Kidney tubule cell (primary cell): Measurements from ENCODE around the gene BMP6.
"Not testable (repeated sequence)": the region's sequence is repeated elsewhere in the genome, so short reads cannot be mapped to it uniquely, and the experiment has no call there.

Experiments
- DNase-seq: peaks from one replicate; pipeline ENCODE4 v3.0.0-alpha.2; 2018; ENCODE audit warnings: low spot score

The BMP6 gene

GRCh38 chr6:7794509-7794908, 68.6 kb downstream of the BMP6 start:
- DNase-seq: no peak

- DNase-seq: no peak
Observed at GRCh38 chr6:7797386-7797785, 71.5 kb downstream of the BMP6 start.

GRCh38 chr6:7798751-7799150, 72.9 kb downstream of the BMP6 start:
- DNase-seq: peak; percentile 38

DNA sequence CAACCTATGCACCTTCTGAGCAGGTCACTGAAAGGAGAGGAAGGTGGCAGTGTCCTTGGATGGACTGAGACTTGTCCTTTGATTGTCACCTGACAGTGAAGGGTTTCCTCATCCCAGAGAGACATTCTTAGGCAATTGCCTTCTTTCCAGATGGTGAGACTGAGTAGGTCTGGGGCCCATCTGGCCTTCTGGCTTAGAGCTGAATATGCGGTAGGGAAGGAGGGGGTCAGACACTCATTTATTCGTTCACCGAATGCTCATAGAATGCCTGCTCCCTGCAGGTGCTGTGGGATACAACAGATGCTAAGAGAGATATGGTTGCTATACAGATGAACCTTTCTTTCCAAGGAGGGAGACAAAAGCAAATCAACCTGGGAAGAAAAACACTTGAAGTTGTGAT, 76.8 kb downstream of the BMP6 start:
- no peak for DNase-seq

GRCh38 chr6:7803214-7803613, 77.3 kb downstream of the BMP6 start:
- DNase-seq: peak; percentile 70

DNA sequence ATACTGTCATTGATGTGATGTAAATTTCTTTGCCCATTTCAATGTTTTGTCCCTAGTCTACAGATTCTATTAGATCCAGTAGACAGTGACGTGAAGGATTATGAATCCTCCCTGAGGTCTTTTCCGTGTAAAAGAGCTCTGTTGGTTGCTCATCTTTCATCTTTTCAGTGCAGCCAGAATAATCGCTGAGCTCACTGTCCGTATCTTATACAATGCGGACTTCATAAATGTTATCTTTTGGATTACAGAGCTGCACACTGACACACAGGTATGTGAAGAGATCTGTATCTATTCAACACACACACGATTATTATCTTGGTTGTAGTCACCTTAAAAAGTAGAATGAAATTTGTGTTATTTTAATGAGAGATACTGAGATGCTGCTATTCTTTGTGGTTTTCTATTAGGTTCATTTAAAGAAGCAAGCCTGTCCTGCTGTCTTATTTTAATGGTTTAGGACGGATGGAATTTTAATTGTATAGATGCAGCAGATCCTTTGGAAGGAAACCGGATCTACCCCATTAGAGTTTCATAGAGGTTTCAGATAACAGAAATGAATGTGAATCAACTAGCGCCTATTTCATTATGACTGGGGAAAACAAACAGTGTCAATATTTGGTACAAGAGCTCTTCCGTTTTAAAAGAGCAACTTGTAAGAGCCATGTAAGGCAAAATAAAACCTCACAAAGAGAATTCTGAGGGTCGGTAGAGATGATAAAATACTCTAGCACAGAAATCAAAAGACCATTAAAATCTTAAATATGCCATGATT, 79.4 kb downstream of the BMP6 start:
- no peak for DNase-seq

DNA sequence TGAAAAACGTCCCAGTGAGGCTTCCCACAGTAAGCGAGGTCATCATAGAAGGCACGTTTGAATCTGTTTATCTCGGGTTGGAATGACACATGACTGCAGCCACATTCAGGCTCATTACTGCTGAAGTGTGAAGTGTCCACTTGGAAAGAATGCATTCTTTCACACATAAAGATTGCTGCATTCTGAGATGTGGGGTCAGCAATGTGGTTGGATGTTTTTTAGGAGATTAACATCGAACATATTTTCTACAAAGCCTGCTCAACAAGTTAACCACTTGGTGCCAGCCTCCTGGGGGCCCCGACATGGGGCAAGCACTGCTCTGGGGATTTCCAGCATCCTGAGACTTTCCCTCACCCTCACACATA, 79.9 kb downstream of the BMP6 start:
- DNase-seq: peak; percentile 80

DNA sequence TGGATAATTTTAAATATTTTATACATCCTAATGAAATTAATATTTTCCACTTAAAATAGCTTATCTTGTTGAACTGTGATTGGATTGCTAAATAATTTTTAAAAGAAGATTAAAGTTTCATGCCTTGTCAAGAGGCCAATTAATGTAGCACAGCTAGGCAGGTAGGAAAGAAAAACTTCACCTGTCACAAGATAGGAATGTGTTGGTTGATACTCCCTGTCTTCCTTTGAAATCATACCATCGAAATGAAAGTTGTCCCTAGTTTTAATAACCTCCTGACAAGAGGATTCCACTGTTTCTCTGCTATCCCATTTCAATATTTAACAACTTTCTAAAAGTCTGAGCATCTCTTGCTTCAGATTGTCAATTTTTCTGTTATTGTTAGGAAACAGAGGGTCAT, 80.8 kb downstream of the BMP6 start:
- DNase-seq: peak; percentile 60

DNA sequence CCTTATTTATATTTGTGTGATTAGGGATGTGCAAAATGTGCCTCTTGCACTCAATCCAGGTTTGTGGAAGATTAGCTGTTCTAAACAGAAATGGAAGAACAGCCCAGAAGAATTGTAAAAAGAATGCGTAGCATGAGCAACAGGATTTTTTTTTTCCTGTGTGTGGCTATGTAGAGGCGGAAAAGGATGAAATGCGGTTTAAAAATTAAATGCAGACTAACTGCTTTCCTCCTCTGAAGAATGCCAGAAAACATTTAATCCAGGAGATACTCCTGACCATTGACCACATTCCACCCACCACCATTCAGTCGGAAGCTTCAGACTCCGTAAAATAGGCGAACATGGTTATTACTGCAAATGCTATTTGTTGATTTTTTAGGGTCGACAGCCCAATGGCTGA, 83.4 kb downstream of the BMP6 start:
- DNase-seq: peak; percentile 50

- no peak for DNase-seq
Observed at GRCh38 chr6:7811441-7811840, 85.5 kb downstream of the BMP6 start.

DNA sequence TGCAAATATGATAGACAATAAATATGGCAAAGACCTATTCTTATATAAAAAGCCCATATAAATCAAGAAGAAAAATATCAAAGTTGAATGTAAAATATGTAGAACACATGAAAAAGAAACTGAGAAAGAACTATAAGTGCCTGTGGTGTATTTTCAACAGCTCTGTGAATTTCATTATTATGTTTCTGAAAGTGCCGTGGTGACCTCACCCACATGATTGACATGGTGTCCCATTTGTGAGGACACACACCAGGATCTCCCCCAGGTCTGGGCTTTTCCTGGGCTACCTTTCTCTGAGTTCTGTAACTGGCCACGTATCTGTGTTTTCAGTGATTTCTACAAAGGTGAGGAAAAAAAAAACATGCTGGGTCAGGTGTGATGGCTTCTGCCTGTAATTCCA, 86.7 kb downstream of the BMP6 start:
- no peak for DNase-seq

DNA sequence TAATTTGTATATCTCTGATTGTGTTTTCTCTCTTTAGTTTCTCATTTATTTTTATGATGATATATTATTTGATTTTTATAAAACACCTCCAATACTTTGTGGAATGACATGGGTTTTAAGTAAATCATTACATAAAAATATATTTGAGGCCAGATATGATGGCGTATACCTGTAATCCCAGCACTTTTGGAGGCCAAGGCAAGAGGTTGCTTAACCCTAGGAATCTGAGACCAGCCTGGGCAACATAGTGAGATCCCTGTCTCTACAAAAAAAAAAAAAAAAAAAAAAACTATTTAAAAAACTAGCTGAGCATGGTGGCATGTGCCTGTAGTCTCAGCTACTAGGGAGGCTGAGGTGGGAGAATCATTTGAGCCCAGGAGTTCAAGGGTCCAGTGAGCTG, 87.3 kb downstream of the BMP6 start:
- no peak for DNase-seq

DNA sequence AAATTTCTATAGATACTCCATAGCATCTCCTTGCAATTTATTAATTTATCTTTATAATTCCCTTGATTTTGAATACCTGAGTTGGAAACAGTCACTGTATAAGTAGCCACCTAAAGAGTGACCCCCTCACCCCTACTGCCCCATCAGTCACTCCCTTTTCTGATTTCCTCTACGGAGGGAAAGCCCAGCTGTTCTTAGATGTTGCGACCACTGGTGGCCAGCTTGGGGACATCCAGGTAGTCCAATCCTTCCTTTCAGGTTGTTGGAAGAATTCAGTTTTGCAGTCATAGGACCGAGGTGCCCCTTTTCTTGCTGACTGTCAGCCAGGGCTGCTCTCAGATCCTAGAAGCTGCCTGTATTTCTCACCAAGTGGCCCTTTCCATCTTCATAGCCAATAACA, 87.8 kb downstream of the BMP6 start:
- DNase-seq: no peak

DNA sequence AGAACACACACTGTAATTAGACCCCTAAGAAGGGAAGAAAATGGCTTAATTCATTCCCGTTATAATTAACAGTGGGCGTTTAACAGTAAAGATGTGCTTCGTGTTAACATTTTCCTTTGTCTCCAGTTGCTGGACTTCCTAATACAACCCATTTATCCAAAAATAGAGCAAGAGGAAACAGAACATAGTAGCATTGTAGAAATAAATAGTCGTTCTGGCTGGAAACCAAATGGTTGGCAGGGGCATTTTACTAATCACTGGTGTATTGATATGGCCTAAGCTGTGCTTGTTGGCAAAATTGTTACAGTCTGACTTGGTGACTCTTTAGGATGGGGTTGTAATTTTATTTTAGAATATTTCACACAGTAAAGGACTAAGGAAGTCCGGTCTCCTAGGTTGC, 89.8 kb downstream of the BMP6 start:
- no peak for DNase-seq

- DNase-seq: not testable (repeated sequence)
Observed at GRCh38 chr6:7817184-7817583, 91.3 kb downstream of the BMP6 start.

- DNase-seq: no peak
Observed at GRCh38 chr6:7818257-7819214, 92.6 kb downstream of the BMP6 start.

GRCh38 chr6:7819431-7820015, 93.6 kb downstream of the BMP6 start:
- DNase-seq: no peak

DNA sequence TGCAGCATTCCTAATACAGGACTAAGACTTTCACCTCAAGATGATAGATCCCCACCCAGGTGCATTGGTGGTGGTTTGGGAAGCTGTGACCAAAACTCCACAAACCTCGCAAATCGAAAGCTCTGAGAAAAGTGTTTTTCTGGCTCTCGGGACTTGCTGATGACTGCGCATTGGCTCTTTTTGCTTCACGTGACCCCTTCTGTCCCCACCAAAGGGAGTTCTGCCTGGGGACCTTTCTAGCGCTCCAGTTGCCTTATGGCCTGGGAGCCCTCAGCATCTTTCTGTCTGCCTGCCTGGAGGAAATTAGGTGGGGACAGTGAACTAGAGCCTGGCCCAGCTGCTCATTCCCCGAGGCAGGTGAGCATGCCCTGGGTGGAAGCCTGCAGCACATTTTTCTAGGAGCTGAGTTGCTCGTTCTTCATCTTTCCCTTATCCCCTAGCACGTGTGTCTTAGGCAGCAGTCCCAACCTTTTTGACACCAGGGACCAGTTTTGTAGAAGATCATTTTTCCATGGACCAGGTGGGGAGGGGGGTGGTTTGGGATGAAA, 94.5 kb downstream of the BMP6 start:
- DNase-seq: no peak

DNA sequence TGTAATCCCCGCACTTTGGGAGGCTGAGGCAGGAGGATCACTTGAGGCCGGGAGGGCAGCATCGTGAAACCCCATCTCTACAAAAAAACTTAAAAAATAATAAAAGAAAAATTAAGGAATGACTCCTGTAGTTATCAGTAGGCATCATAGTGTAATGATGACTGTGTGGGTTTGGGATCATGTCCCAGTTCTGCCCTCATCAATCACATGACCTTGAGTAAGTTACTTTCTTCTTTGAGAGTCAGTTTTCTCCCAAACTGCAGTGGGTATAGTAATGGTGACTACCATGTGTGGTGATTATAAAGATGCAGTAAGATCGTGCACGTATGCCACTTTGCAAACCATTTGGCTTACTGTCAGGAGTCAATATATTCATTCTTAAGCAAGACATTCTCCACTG, 95.5 kb downstream of the BMP6 start:
- no peak for DNase-seq

DNA sequence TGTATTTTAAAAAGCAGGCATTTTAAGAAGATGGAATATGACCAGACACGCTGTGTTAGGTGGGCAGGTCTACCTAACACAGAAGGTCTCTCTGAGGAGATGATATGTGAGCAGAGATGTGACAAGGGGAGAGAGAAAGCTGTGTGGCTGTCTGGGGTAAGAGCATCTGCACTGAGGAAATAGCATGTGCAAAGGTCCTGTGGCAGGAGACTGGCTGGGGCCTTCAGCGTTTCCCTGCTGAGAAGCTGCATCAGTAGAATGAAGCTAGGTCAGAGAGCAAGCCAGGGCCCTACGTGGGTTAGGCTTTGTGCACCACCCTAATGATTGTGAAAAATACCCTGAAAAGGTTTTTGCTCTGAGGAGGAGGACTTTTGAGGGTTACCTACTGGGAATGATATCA, 97.7 kb downstream of the BMP6 start:
- DNase-seq: no peak

DNA sequence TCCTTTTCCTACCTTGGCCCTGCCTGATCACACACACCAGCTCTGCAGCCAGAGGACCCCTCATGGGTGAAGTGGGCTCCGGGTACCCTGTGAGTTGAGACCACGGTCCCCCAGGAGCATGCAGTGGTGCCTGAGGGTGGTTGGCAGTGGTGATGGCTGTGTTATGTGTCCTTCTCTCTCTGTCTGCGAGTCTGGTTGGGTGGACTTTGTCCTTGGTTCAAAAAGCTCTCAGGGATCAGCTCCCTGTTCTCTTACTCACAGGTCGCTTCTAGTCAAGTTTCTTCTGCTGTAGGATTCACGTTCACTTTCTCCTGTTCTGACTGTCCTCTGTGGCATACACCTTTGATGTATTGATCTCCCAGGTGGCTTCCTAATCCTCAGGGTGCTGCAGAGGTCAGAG, 100.1 kb downstream of the BMP6 start:
- no peak for DNase-seq

- DNase-seq: peak; percentile 13
Observed at GRCh38 chr6:7827142-7827541, 101.2 kb downstream of the BMP6 start.

GRCh38 chr6:7828124-7828523, 102.2 kb downstream of the BMP6 start:
- DNase-seq: no peak
